GM19455 (cell line): Measurements from ENCODE around the gene PFKFB2.

Source experiments
- ATAC-seq: cut with Tn5 transposase; IDR thresholded peaks from one replicate; pipeline ENCODE4 v1.9.1; 2021; ENCODE audit not compliant: unreplicated experiment

Gene PFKFB2

GRCh38 chr1:207063014-207063413 is 9.9 kb downstream of the PFKFB2 start:
- no peak for ATAC-seq

GRCh38 chr1:207064561-207064960 is 11.5 kb downstream of the PFKFB2 start:
- ATAC-seq: no peak

- ATAC-seq: no peak
These were observed 14.1 kb downstream of the PFKFB2 start for GRCh38 chr1:207067185-207067584.

- no peak for ATAC-seq
These were observed 14.6 kb downstream of the PFKFB2 start for GRCh38 chr1:207067665-207068064.

GRCh38 chr1:207069061-207069460 is 16.0 kb downstream of the PFKFB2 start:
- ATAC-seq: no peak

- no peak for ATAC-seq
These were observed 16.9 kb downstream of the PFKFB2 start for GRCh38 chr1:207069858-207070506.

- ATAC-seq: no peak
These were observed 17.7 kb downstream of the PFKFB2 start for GRCh38 chr1:207070811-207071210.

- ATAC-seq: no peak
These were observed 18.4 kb downstream of the PFKFB2 start for GRCh38 chr1:207071426-207071825.

- ATAC-seq: no peak
These were observed 19.2 kb downstream of the PFKFB2 start for GRCh38 chr1:207072233-207072632.

GRCh38 chr1:207073906-207074820 is 21.1 kb downstream of the PFKFB2 start:
- no peak for ATAC-seq

- ATAC-seq: no peak
These were observed 23.3 kb downstream of the PFKFB2 start for GRCh38 chr1:207076181-207076955.

GRCh38 chr1:207077012-207077411 is 23.9 kb downstream of the PFKFB2 start:
- ATAC-seq: no peak

- ATAC-seq: peak; percentile 55
These were observed 24.6 kb downstream of the PFKFB2 start for GRCh38 chr1:207077470-207078377.

GRCh38 chr1:207078578-207079132 is 25.6 kb downstream of the PFKFB2 start:
- ATAC-seq: no peak

- no peak for ATAC-seq
These were observed 26.7 kb downstream of the PFKFB2 start for GRCh38 chr1:207079706-207080241.

- ATAC-seq: no peak
These were observed 28.0 kb downstream of the PFKFB2 start for GRCh38 chr1:207081088-207081487.

GRCh38 chr1:207081806-207082205 is 28.7 kb downstream of the PFKFB2 start:
- ATAC-seq: no peak

GRCh38 chr1:207084232-207084631 is 31.2 kb downstream of the PFKFB2 start:
- no peak for ATAC-seq

- peak; percentile 80 for ATAC-seq
These were observed 31.7 kb downstream of the PFKFB2 start for GRCh38 chr1:207084701-207085180.

- ATAC-seq: no peak
These were observed 32.8 kb downstream of the PFKFB2 start for GRCh38 chr1:207085887-207086286.
